CD8-positive, alpha-beta memory T cell (primary cell): ENCODE data around the gene HAPLN3. TPM values are rescaled to one million over a fixed set of nuclear protein-coding genes. Genes with fewer than 3 reads are reported as not detected.
A peak's percentile ranks its signal among the peaks of the same experiment; 100 is the strongest.

Experiments used
- CTCF ChIA-PET: fragments of 350-600 bp; sonication (Branson Sonifier 250); formaldehyde crosslinking; loops from one replicate; lab custom pipeline; 2021; ENCODE audit warnings: antibody characterized with exemption; lab: Charles Lee
- POLR2A ChIA-PET: fragments of 350-600 bp; sonication (Branson Sonifier 250); formaldehyde crosslinking; loops from one replicate; lab custom pipeline; 2021; ENCODE audit warnings: antibody characterized with exemption; lab: Charles Lee
- DNase-seq, 5 donors: peaks; one replicate each; pipeline versions ENCODE4 v3.0.0 to v3.0.0-alpha.2; 2020 to 2022; ENCODE audit warnings: mixed read lengths in 1 of 5
- H3K27ac ChIP-seq: one replicate; pipeline ENCODE4 v1.7.0; 2013; ENCODE audit warnings: low read depth, mild to moderate bottlenecking, low read length, moderate library complexity
- H3K27me3 ChIP-seq: 2 replicates; pipeline ENCODE4 v1.7.0; 2013; ENCODE audit warnings: low read length, mild to moderate bottlenecking; ENCODE audit not compliant: insufficient read depth, poor library complexity, severe bottlenecking
- H3K36me3 ChIP-seq: 2 replicates; pipeline ENCODE4 v1.7.0; 2013; ENCODE audit warnings: mild to moderate bottlenecking, low read length, moderate library complexity; ENCODE audit not compliant: insufficient read depth
- H3K4me1 ChIP-seq: 2 replicates; pipeline ENCODE4 v1.7.0; 2013; ENCODE audit warnings: mild to moderate bottlenecking, low read length, moderate library complexity; ENCODE audit not compliant: insufficient read depth
- H3K4me3 ChIP-seq: 2 replicates; pipeline ENCODE4 v1.7.0; 2013; ENCODE audit warnings: mild to moderate bottlenecking, low read length
- H3K9me3 ChIP-seq: 2 replicates; pipeline ENCODE4 v1.7.0; 2013; ENCODE audit warnings: mild to moderate bottlenecking, low read length
- H3K27ac Mint-ChIP-seq, 8 donors: one replicate each; pipeline ENCODE4 v1.8.0; 2020 to 2021; ENCODE audit warnings: mixed read lengths in 8 of 8, mild to moderate bottlenecking in 6 of 8, inconsistent platforms in 3 of 8, moderate library complexity in 3 of 8
- H3K27me3 Mint-ChIP-seq, 2 donors: one replicate each; pipeline ENCODE4 v1.8.0; 2020 to 2021; ENCODE audit warnings: mixed read lengths in 2 of 2, mild to moderate bottlenecking in 1 of 2, moderate library complexity in 1 of 2
- H3K36me3 Mint-ChIP-seq, 3 donors: one replicate each; pipeline ENCODE4 v1.8.0; 2020 to 2021; ENCODE audit warnings: mixed read lengths in 3 of 3, inconsistent platforms in 1 of 3, mild to moderate bottlenecking in 1 of 3
- H3K4me1 Mint-ChIP-seq, 3 donors: one replicate each; pipeline ENCODE4 v1.8.0; 2020 to 2021; ENCODE audit warnings: mixed read lengths in 3 of 3, inconsistent platforms in 1 of 3, mild to moderate bottlenecking in 1 of 3
- H3K4me3 Mint-ChIP-seq, 7 donors: one replicate each; pipeline ENCODE4 v1.8.0; 2020 to 2021; ENCODE audit warnings: mixed read lengths in 7 of 7, mild to moderate bottlenecking in 6 of 7, moderate library complexity in 4 of 7, inconsistent platforms in 2 of 7
- H3K9me3 Mint-ChIP-seq, 5 donors: one replicate each; pipeline ENCODE4 v1.8.0; 2020 to 2022; ENCODE audit warnings: mixed read lengths in 5 of 5, mild to moderate bottlenecking in 3 of 5, moderate library complexity in 2 of 5, inconsistent platforms in 1 of 5
- polyA plus RNA-seq: library from polyadenylated mRNA; unstranded; fragments of 300-500 nt; fragmentation: Illumina TruSeq; gene quantifications from one replicate; pipeline ENCODE4 v1.2.3, GENCODE V29; 2021
- total RNA-seq, 2 experiments: library from RNA; stranded (reverse); gene quantifications; one replicate each; pipeline ENCODE4 v1.2.3, GENCODE V29; 2021

Gene HAPLN3
- total and polyA plus RNA-seq, 3 experiments from 2014 or later, result 24.6 to 32.3 (median 32.2) TPM

DNA sequence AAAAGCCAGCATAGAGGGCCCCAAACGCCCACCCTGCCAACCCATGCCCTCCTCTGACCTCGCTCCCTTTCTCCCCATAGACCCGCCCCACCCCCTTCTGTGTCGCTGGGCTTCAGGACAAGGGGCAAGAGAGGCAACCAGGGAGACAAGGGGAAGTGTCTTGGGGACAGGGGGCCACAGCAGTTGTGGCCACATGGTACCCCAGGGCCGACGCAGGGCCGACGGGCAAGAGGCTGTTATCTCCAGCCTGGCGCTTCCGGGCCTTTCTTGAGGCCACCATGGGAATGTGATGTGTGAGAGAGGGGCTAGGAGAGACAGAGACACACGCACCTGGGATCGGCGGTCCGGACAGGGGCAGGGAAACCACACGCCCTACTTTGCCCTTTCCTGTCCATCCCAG lies 3.4 kb upstream of the HAPLN3 start:
- POLR2A ChIA-PET, result no interaction called here
- peaks cover under 1 to 22% (median 6%) of the 10 kb centered on the region in 3 donors for H3K36me3 Mint-ChIP-seq
- H3K27me3 ChIP-seq, result no peaks in the 10 kb centered on the region
- DNase-seq, result no peak
- peaks cover 26 to 49% (median 48%) of the 10 kb centered on the region in 3 donors for H3K4me1 Mint-ChIP-seq
- no peak overlapping the region for H3K4me3 Mint-ChIP-seq
- H3K9me3 Mint-ChIP-seq, result no peaks in the 10 kb centered on the region
- CTCF ChIA-PET, result no interaction called here
- no peak overlapping the region for H3K4me3 ChIP-seq
- H3K27ac Mint-ChIP-seq, result no peak overlapping the region
- no peaks in the 10 kb centered on the region for H3K36me3 ChIP-seq
- H3K27me3 Mint-ChIP-seq, result peaks cover 0 to 4% of the 10 kb centered on the region in 2 donors
- H3K9me3 ChIP-seq, result no peaks in the 10 kb centered on the region
- no peak overlapping the region for H3K27ac ChIP-seq
- peaks cover 43% of the 10 kb centered on the region for H3K4me1 ChIP-seq

- no peaks in the 10 kb centered on the region for H3K36me3 ChIP-seq
- Mint-ChIP-seq H3K4me3 (peak overlapping the region in 4 of 7 donors; percentile 14 to 62 (median 36)), H3K9me3 (no peaks in the 10 kb centered on the region), H3K27ac (peak overlapping the region in 4 of 8 donors; percentile 15 to 85 (median 60)), H3K4me1 (peaks cover 24 to 43% (median 42%) of the 10 kb centered on the region in 3 donors), H3K27me3 (peaks cover 0 to 4% of the 10 kb centered on the region in 2 donors), H3K36me3 (peaks cover 0 to 26% (median 6%) of the 10 kb centered on the region in 3 donors)
- no peak overlapping the region for H3K27ac ChIP-seq
- peaks cover 33% of the 10 kb centered on the region for H3K4me1 ChIP-seq
- no peaks in the 10 kb centered on the region for H3K27me3 ChIP-seq
- peak overlapping the region; percentile 40 for H3K4me3 ChIP-seq
- POLR2A ChIA-PET, result no interaction called here
- CTCF ChIA-PET, result interaction anchor here (2.0 to 7.9 kb wide), 2 partner anchors 8 to 273 kb away, joined by 6 to 94 read pairs; no protein-coding TSS in a partner anchor
- DNase-seq, result peak; percentile 49 to 89 (median 72)
- no peaks in the 10 kb centered on the region for H3K9me3 ChIP-seq
These were observed 2.3 kb upstream of the HAPLN3 start for GRCh38 chr15:88897456-88898194.

GRCh38 chr15:88897142-88897455 lies 1.8 kb upstream of the HAPLN3 start:
- no peaks in the 10 kb centered on the region for H3K9me3 ChIP-seq
- ChIA-PET POLR2A (no interaction called here), CTCF (interaction anchor here (0.6 to 7.9 kb wide), 3 partner anchors 8 to 273 kb away, joined by 3 to 94 read pairs (median 6); no protein-coding TSS in a partner anchor)
- peak overlapping the region in 5 of 7 donors; percentile 14 to 73 (median 23) for H3K4me3 Mint-ChIP-seq
- peak overlapping the region; percentile 40 for H3K4me3 ChIP-seq
- peaks cover 30% of the 10 kb centered on the region for H3K4me1 ChIP-seq
- H3K27ac ChIP-seq, result no peak overlapping the region
- H3K27ac Mint-ChIP-seq, result peak overlapping the region in 4 of 8 donors; percentile 15 to 85 (median 57)
- no peaks in the 10 kb centered on the region for H3K36me3 ChIP-seq
- no peaks in the 10 kb centered on the region for H3K27me3 ChIP-seq
- DNase-seq, result no peak
- peaks cover 0 to 24% (median 6%) of the 10 kb centered on the region in 3 donors for H3K36me3 Mint-ChIP-seq
- H3K27me3 Mint-ChIP-seq, result peaks cover 0 to 4% of the 10 kb centered on the region in 2 donors
- H3K4me1 Mint-ChIP-seq, result peaks cover 24 to 40% (median 38%) of the 10 kb centered on the region in 3 donors
- H3K9me3 Mint-ChIP-seq, result no peaks in the 10 kb centered on the region

GRCh38 chr15:88896333-88897033 lies 1.1 kb upstream of the HAPLN3 start:
- CTCF ChIA-PET, result interaction anchor here (0.6 to 7.9 kb wide), 5 partner anchors 9 to 272 kb away, joined by 3 to 94 read pairs (median 6); partner anchors contain the start of gene ABHD2
- H3K27ac Mint-ChIP-seq, result peak overlapping the region in 7 of 8 donors; percentile 6 to 94 (median 74)

DNA sequence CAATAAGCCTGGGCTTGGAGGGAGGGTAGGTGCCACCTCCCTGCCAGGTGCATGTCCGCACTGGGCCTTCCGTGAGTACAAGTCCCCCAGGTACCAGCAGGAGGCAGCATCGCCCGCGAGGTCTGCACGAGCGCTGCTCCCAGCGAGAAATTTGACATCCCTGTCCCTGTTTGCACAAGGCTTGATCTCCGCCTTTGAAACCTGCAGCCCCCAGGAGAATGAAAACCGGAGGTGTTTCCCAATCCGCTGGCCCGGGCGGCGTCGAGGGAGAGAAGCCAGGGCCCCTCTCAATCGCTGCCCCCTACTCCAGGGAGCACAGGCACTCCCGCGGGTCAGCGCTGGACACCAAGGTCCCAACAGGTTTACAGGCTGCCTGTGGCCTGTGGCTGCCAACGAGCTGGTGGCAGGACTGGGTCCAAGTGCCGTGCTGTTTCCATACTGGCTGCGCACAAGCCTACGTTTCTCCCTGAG lies 961 bp downstream of the HAPLN3 start:
- Histone ChIP-seq H3K27me3 (no peaks in the 10 kb centered on the region), H3K27ac (no peak overlapping the region), H3K4me1 (peaks cover 30% of the 10 kb centered on the region), H3K36me3 (no peaks in the 10 kb centered on the region), H3K9me3 (no peaks in the 10 kb centered on the region), H3K4me3 (peak overlapping the region; percentile 76)
- Mint-ChIP-seq H3K27ac (peak overlapping the region in 6 of 8 donors; percentile 70 to 97 (median 86)), H3K36me3 (peaks cover 0 to 30% (median 0%) of the 10 kb centered on the region in 3 donors), H3K4me1 (peaks cover 24 to 35% (median 33%) of the 10 kb centered on the region in 3 donors), H3K4me3 (peak overlapping the region; percentile 88 to 97 (median 94)), H3K9me3 (no peaks in the 10 kb centered on the region), H3K27me3 (peaks cover 0 to 4% of the 10 kb centered on the region in 2 donors)
- CTCF ChIA-PET, result interaction anchor here (1.2 to 7.9 kb wide), 11 partner anchors 11 to 284 kb away, joined by 3 to 94 read pairs (median 5); no protein-coding TSS in a partner anchor
- POLR2A ChIA-PET, result interaction anchor here (2.5 kb wide), 1 partner anchor 10 kb away, joined by 10 read pairs; no protein-coding TSS in a partner anchor
- peak; percentile 73 to 88 (median 78) for DNase-seq

More at GRCh38 chr15:88896333-88897033, 1.1 kb upstream of the HAPLN3 start:
- Histone ChIP-seq H3K27ac (no peak overlapping the region), H3K9me3 (no peaks in the 10 kb centered on the region), H3K4me3 (no peak overlapping the region), H3K4me1 (peaks cover 30% of the 10 kb centered on the region), H3K36me3 (no peaks in the 10 kb centered on the region), H3K27me3 (no peaks in the 10 kb centered on the region)
- Mint-ChIP-seq H3K9me3 (no peaks in the 10 kb centered on the region), H3K4me3 (peak overlapping the region in 5 of 7 donors; percentile 8 to 73 (median 23)), H3K4me1 (peaks cover 24 to 36% (median 35%) of the 10 kb centered on the region in 3 donors), H3K27me3 (peaks cover 0 to 4% of the 10 kb centered on the region in 2 donors), H3K36me3 (peaks cover 0 to 21% (median 6%) of the 10 kb centered on the region in 3 donors)
- peak in 1 of 5 donors; percentile 42 for DNase-seq
- POLR2A ChIA-PET, result no interaction called here

DNA sequence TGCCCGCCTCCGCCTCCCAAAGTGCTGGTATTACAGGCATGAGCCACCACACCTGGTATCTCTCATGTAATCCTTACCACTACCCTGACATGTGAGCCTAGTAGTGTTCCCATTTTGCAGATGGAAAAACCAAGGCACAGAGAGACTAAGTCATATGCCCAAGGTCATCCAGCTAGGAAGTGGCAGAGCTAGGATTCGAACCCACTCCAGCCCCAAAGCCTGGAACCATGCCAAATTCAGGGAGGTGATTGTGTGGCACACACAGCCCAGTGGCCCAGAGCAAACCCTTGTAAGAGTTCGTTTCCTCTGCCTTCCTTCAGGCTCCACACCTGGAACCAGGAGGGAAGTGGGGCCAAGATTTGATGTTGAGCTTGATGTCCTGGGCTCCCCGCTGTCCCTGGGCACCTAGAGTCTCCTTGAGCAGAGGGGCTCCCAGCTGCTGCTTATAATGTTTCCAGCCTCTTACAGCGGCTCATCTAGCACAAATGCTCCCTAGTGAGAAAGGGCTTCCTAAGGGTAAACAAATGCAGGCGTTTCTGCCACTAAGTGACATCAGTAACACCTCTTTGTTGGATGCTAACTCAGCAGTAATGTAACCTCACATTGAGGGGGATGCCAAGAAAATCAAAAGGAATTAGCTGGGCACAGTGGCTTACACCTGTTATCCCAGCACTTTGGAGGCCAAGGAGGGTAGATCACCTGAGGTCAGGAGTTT lies 3.6 kb downstream of the HAPLN3 start:
- peaks cover 18% of the 10 kb centered on the region for H3K4me1 ChIP-seq
- no peaks in the 10 kb centered on the region for H3K36me3 ChIP-seq
- no peak overlapping the region for H3K27ac Mint-ChIP-seq
- CTCF ChIA-PET, result interaction anchor here (0.7 to 7.9 kb wide), 5 partner anchors 14 to 287 kb away, joined by 3 to 94 read pairs (median 4); no protein-coding TSS in a partner anchor
- H3K27me3 ChIP-seq, result no peaks in the 10 kb centered on the region
- no peak overlapping the region for H3K4me3 ChIP-seq
- POLR2A ChIA-PET, result no interaction called here
- H3K36me3 Mint-ChIP-seq, result peaks cover 0 to 46% (median 2%) of the 10 kb centered on the region in 3 donors
- DNase-seq, result no peak
- H3K9me3 Mint-ChIP-seq, result no peaks in the 10 kb centered on the region
- H3K4me1 Mint-ChIP-seq, result peaks cover 16 to 26% (median 22%) of the 10 kb centered on the region in 3 donors
- no peaks in the 10 kb centered on the region for H3K9me3 ChIP-seq
- H3K27ac ChIP-seq, result no peak overlapping the region
- peaks cover 0 to 3% of the 10 kb centered on the region in 2 donors for H3K27me3 Mint-ChIP-seq
- H3K4me3 Mint-ChIP-seq, result peak overlapping the region in 1 of 7 donors; percentile 40

GRCh38 chr15:88890495-88890894 lies 4.8 kb downstream of the HAPLN3 start:
- ChIA-PET CTCF (interaction anchor here (1.1 to 7.9 kb wide), 4 partner anchors 15 to 288 kb away, joined by 3 to 94 read pairs (median 4); no protein-coding TSS in a partner anchor), POLR2A (no interaction called here)
- H3K9me3 ChIP-seq, result no peaks in the 10 kb centered on the region
- Mint-ChIP-seq H3K4me1 (peaks cover 11 to 19% (median 14%) of the 10 kb centered on the region in 3 donors), H3K27me3 (peaks cover 0 to 3% of the 10 kb centered on the region in 2 donors), H3K27ac (peak overlapping the region in 1 of 8 donors; percentile 43), H3K36me3 (peaks cover 0 to 55% (median 2%) of the 10 kb centered on the region in 3 donors), H3K9me3 (no peaks in the 10 kb centered on the region), H3K4me3 (no peak overlapping the region)
- H3K4me3 ChIP-seq, result no peak overlapping the region
- H3K36me3 ChIP-seq, result no peaks in the 10 kb centered on the region
- no peak overlapping the region for H3K27ac ChIP-seq
- H3K27me3 ChIP-seq, result no peaks in the 10 kb centered on the region
- DNase-seq, result no peak
- H3K4me1 ChIP-seq, result peaks cover 7% of the 10 kb centered on the region
